ENCODE results near the gene SPTBN1. TPM values are rescaled to one million over a fixed set of nuclear protein-coding genes. Genes with fewer than 3 reads are reported as not detected.
A peak's percentile ranks its signal among the peaks of the same experiment; 100 is the strongest.
"Not testable (repeated sequence)": the region's sequence is repeated elsewhere in the genome, so short reads cannot be mapped to it uniquely, and the experiment has no call there.

SPTBN1 gene
- total and polyA plus RNA-seq, 7 experiments from 2014 or later = 43.3 to 207 (median 171) TPM

GRCh38 chr2:54525321-54525720 is 69.2 kb downstream of the SPTBN1 start:
- peaks cover 6 to 39% (median 16%) of the 10 kb centered on the region in 7 donors for H3K4me1 Mint-ChIP-seq
- Histone ChIP-seq H3K27ac (ENCODE audit: low read depth, low read length) (no peak overlapping the region), H3K36me3 (ENCODE audit: control insufficient read depth in 2 of 3, insufficient read depth in 3 of 3, low read length in 3 of 3) (no peaks in the 10 kb centered on the region), H3K4me3 (ENCODE audit: low read length) (no peak overlapping the region), H3K27me3 (ENCODE audit: control insufficient read depth in 2 of 2, insufficient read depth in 2 of 2, low read length in 2 of 2) (no peaks in the 10 kb centered on the region), H3K4me1 (ENCODE audit: control insufficient read depth in 2 of 2, insufficient read depth in 2 of 2, low read length in 2 of 2) (no peaks in the 10 kb centered on the region), H3K9me3 (ENCODE audit: control insufficient read depth in 2 of 3, low read length in 3 of 3) (no peaks in the 10 kb centered on the region)
- no peak overlapping the region for H3K27ac Mint-ChIP-seq
- H3K36me3 Mint-ChIP-seq = no peaks in the 10 kb centered on the region
- H3K9me3 Mint-ChIP-seq = peaks cover 0 to 4% (median 0%) of the 10 kb centered on the region in 11 donors
- intact Hi-C loops (cut with micrococcal nuclease) = no loop called here
- ChIA-PET CTCF (interaction anchor here (0.6 to 8.0 kb wide), 11 partner anchors 18 to 370 kb away, joined by 3 to 117 read pairs (median 4); no protein-coding TSS in a partner anchor), POLR2A (interaction anchor here (0.6 to 1.5 kb wide), 2 partner anchors 34 to 102 kb away, joined by 3 to 6 read pairs; no protein-coding TSS in a partner anchor)
- DNase-seq (no peak), ATAC-seq (no peak)
- no peak overlapping the region for H3K4me3 Mint-ChIP-seq
- H3K27me3 Mint-ChIP-seq = peaks cover 0 to 11% (median 0%) of the 10 kb centered on the region in 5 donors

GRCh38 chr2:54526226-54526879 is 70.2 kb downstream of the SPTBN1 start:
- no peaks in the 10 kb centered on the region for H3K4me1 ChIP-seq (ENCODE audit: control insufficient read depth in 2 of 2, insufficient read depth in 2 of 2, low read length in 2 of 2)
- ATAC-seq = no peak
- Mint-ChIP-seq H3K27me3 (peaks cover 0 to 3% (median 0%) of the 10 kb centered on the region in 5 donors), H3K9me3 (peaks cover 0 to 4% (median 0%) of the 10 kb centered on the region in 11 donors), H3K4me1 (peaks cover 6 to 40% (median 16%) of the 10 kb centered on the region in 7 donors), H3K4me3 (no peak overlapping the region), H3K36me3 (no peaks in the 10 kb centered on the region), H3K27ac (no peak overlapping the region)
- ChIA-PET POLR2A (no interaction called here), CTCF (interaction anchor here (1.0 to 8.0 kb wide), 4 partner anchors 32 to 180 kb away, joined by 3 to 117 read pairs (median 3); no protein-coding TSS in a partner anchor)
- H3K4me3 ChIP-seq (ENCODE audit: low read length) = no peak overlapping the region
- no peaks in the 10 kb centered on the region for H3K9me3 ChIP-seq (ENCODE audit: control insufficient read depth in 2 of 3, low read length in 3 of 3)
- intact Hi-C loops (cut with micrococcal nuclease) = no loop called here
- DNase-seq = no peak
- no peaks in the 10 kb centered on the region for H3K27me3 ChIP-seq (ENCODE audit: control insufficient read depth in 2 of 2, insufficient read depth in 2 of 2, low read length in 2 of 2)
- no peak overlapping the region for H3K27ac ChIP-seq (ENCODE audit: low read depth, low read length)
- no peaks in the 10 kb centered on the region for H3K36me3 ChIP-seq (ENCODE audit: control insufficient read depth in 2 of 3, insufficient read depth in 3 of 3, low read length in 3 of 3)

GRCh38 chr2:54528311-54528955 is 72.3 kb downstream of the SPTBN1 start:
- Mint-ChIP-seq H3K4me3 (no peak overlapping the region), H3K36me3 (no peaks in the 10 kb centered on the region), H3K9me3 (no peaks in the 10 kb centered on the region), H3K27ac (peak overlapping the region in 1 of 9 donors; percentile 29), H3K27me3 (no peaks in the 10 kb centered on the region), H3K4me1 (peaks cover 2 to 30% (median 10%) of the 10 kb centered on the region in 7 donors)
- no peaks in the 10 kb centered on the region for H3K4me1 ChIP-seq (ENCODE audit: control insufficient read depth in 2 of 2, insufficient read depth in 2 of 2, low read length in 2 of 2)
- ChIA-PET CTCF (interaction anchor here (0.8 kb wide), 1 partner anchor 176 kb away, joined by 3 read pairs; no protein-coding TSS in a partner anchor), POLR2A (no interaction called here)
- ATAC-seq (no peak), DNase-seq (no peak)
- no peaks in the 10 kb centered on the region for H3K27me3 ChIP-seq (ENCODE audit: control insufficient read depth in 2 of 2, insufficient read depth in 2 of 2, low read length in 2 of 2)
- intact Hi-C loops (cut with micrococcal nuclease) = no loop called here
- no peaks in the 10 kb centered on the region for H3K9me3 ChIP-seq (ENCODE audit: control insufficient read depth in 2 of 3, low read length in 3 of 3)
- H3K27ac ChIP-seq (ENCODE audit: low read depth, low read length) = no peak overlapping the region
- no peaks in the 10 kb centered on the region for H3K36me3 ChIP-seq (ENCODE audit: control insufficient read depth in 2 of 3, insufficient read depth in 3 of 3, low read length in 3 of 3)
- H3K4me3 ChIP-seq (ENCODE audit: low read length) = no peak overlapping the region

- H3K4me1 ChIP-seq (ENCODE audit: control insufficient read depth in 2 of 2, insufficient read depth in 2 of 2, low read length in 2 of 2); DNase-seq; H3K9me3 ChIP-seq (ENCODE audit: control insufficient read depth in 2 of 3, low read length in 3 of 3); H3K4me3 Mint-ChIP-seq; H3K4me3 ChIP-seq (ENCODE audit: low read length); H3K27ac Mint-ChIP-seq; H3K27me3 ChIP-seq (ENCODE audit: control insufficient read depth in 2 of 2, insufficient read depth in 2 of 2, low read length in 2 of 2); ATAC-seq; H3K27ac ChIP-seq (ENCODE audit: low read depth, low read length); H3K27me3 Mint-ChIP-seq; H3K36me3 ChIP-seq (ENCODE audit: control insufficient read depth in 2 of 3, insufficient read depth in 3 of 3, low read length in 3 of 3); H3K9me3 Mint-ChIP-seq; intact Hi-C loops (cut with micrococcal nuclease); H3K36me3 Mint-ChIP-seq: not testable (repeated sequence)
- ChIA-PET POLR2A (interaction anchor here (1.0 kb wide), 1 partner anchor 31 kb away, joined by 3 read pairs; no protein-coding TSS in a partner anchor), CTCF (interaction anchor here (0.7 to 1.3 kb wide), 2 partner anchors 127 to 175 kb away, joined by 4 to 7 read pairs; no protein-coding TSS in a partner anchor)
- H3K4me1 Mint-ChIP-seq = peaks cover 0 to 23% (median 8%) of the 10 kb centered on the region in 7 donors
Observed at GRCh38 chr2:54529518-54529917, 73.4 kb downstream of the SPTBN1 start.

- CTCF ChIA-PET = interaction anchor here (1.3 kb wide), 1 partner anchor 174 kb away, joined by 4 read pairs; no protein-coding TSS in a partner anchor
- POLR2A ChIA-PET = interaction anchor here (1.0 kb wide), 1 partner anchor 30 kb away, joined by 3 read pairs; no protein-coding TSS in a partner anchor
- intact Hi-C loops (cut with micrococcal nuclease) = no loop called here
- Histone ChIP-seq H3K36me3 (ENCODE audit: control insufficient read depth in 2 of 3, insufficient read depth in 3 of 3, low read length in 3 of 3) (no peaks in the 10 kb centered on the region), H3K9me3 (ENCODE audit: control insufficient read depth in 2 of 3, low read length in 3 of 3) (no peaks in the 10 kb centered on the region), H3K27ac (ENCODE audit: low read depth, low read length) (no peak overlapping the region), H3K4me1 (ENCODE audit: control insufficient read depth in 2 of 2, insufficient read depth in 2 of 2, low read length in 2 of 2) (no peaks in the 10 kb centered on the region), H3K27me3 (ENCODE audit: control insufficient read depth in 2 of 2, insufficient read depth in 2 of 2, low read length in 2 of 2) (no peaks in the 10 kb centered on the region), H3K4me3 (ENCODE audit: low read length) (no peak overlapping the region)
- Mint-ChIP-seq H3K27me3 (peaks cover 0 to 7% (median 0%) of the 10 kb centered on the region in 5 donors), H3K4me3 (no peak overlapping the region), H3K36me3 (no peaks in the 10 kb centered on the region), H3K27ac (no peak overlapping the region), H3K9me3 (no peaks in the 10 kb centered on the region), H3K4me1 (peaks cover 0 to 19% (median 4%) of the 10 kb centered on the region in 7 donors)
- DNase-seq (no peak), ATAC-seq (no peak)
Observed at GRCh38 chr2:54529935-54530334, 73.8 kb downstream of the SPTBN1 start.

- Histone ChIP-seq H3K27me3 (ENCODE audit: control insufficient read depth in 2 of 2, insufficient read depth in 2 of 2, low read length in 2 of 2) (no peaks in the 10 kb centered on the region), H3K27ac (ENCODE audit: low read depth, low read length) (no peak overlapping the region), H3K4me1 (ENCODE audit: control insufficient read depth in 2 of 2, insufficient read depth in 2 of 2, low read length in 2 of 2) (no peaks in the 10 kb centered on the region), H3K36me3 (ENCODE audit: control insufficient read depth in 2 of 3, insufficient read depth in 3 of 3, low read length in 3 of 3) (no peaks in the 10 kb centered on the region), H3K4me3 (ENCODE audit: low read length) (no peak overlapping the region), H3K9me3 (ENCODE audit: control insufficient read depth in 2 of 3, low read length in 3 of 3) (no peaks in the 10 kb centered on the region)
- intact Hi-C loops (cut with micrococcal nuclease) = no loop called here
- ATAC-seq (no peak), DNase-seq (no peak)
- Mint-ChIP-seq H3K36me3 (peaks cover 0 to 1% (median 0%) of the 10 kb centered on the region in 5 donors), H3K9me3 (no peaks in the 10 kb centered on the region), H3K27me3 (peaks cover 0 to 8% (median 0%) of the 10 kb centered on the region in 5 donors), H3K27ac (no peak overlapping the region), H3K4me1 (peaks cover 0 to 19% (median 6%) of the 10 kb centered on the region in 7 donors), H3K4me3 (no peak overlapping the region)
- POLR2A ChIA-PET = interaction anchor here (0.6 kb wide), 1 partner anchor 502 kb away, joined by 3 read pairs; no protein-coding TSS in a partner anchor
- CTCF ChIA-PET = interaction anchor here (0.9 kb wide), 1 partner anchor 9 kb away, joined by 4 read pairs; no protein-coding TSS in a partner anchor
Observed at GRCh38 chr2:54531558-54531957, 75.4 kb downstream of the SPTBN1 start.

All from naive thymus-derived CD4-positive, alpha-beta T cell (primary cell).